PC-9 (cell line): ENCODE results near the gene VPS37B. TPM values are rescaled to one million over a fixed set of nuclear protein-coding genes. Genes with fewer than 3 reads are reported as not detected.

Experiments
- BruUV-seq: library from RNA; stranded (reverse); fragments of 400-500 nt; replicated peaks from 2 replicates; lab custom pipeline; 2021; lab: Mats Ljungman, UMichigan
- CTCF ChIA-PET: fragments of 300-600 bp; sonication (Branson Sonifier 250); formaldehyde crosslinking; loops from one replicate; lab custom pipeline; 2022; ENCODE audit warnings: antibody characterized with exemption; lab: Charles Lee
- POLR2A ChIA-PET: fragments of 300-600 bp; sonication (Branson Sonifier 250); formaldehyde crosslinking; loops from one replicate; lab custom pipeline; 2022; ENCODE audit warnings: antibody characterized with exemption; ENCODE audit not compliant: unreplicated experiment; lab: Charles Lee
- DNase-seq, 2 experiments: peaks; one replicate each; pipeline versions ENCODE4 v3.0.0 to v3.0.0-alpha.2; 2015 to 2022; ENCODE audit warnings: mixed read lengths in 1 of 2
- H2AFZ ChIP-seq: fragments of 200-600 bp; sonication (generic); 2 replicates; pipeline ENCODE4 v1.8.1; 2017; ENCODE audit warnings: antibody characterized with exemption
- H3F3A ChIP-seq: fragments of 200-600 bp; sonication (generic); 2 replicates; pipeline ENCODE4 v1.8.1; 2017; ENCODE audit warnings: antibody characterized with exemption, mild to moderate bottlenecking, low read depth; ENCODE audit not compliant: insufficient read depth
- H3K27ac ChIP-seq: fragments of 200-600 bp; sonication (generic); 2 replicates; pipeline ENCODE4 v1.6.1; 2016; ENCODE audit warnings: mixed run types
- H3K27me3 ChIP-seq: fragments of 200-600 bp; sonication (generic); 2 replicates; pipeline ENCODE4 v1.6.1; 2016; ENCODE audit warnings: low read depth, mixed run types; ENCODE audit not compliant: insufficient read depth
- H3K36me3 ChIP-seq: fragments of 200-600 bp; sonication (generic); 2 replicates; pipeline ENCODE4 v1.6.1; 2016; ENCODE audit warnings: low read depth, mixed run types
- H3K4me1 ChIP-seq: fragments of 200-600 bp; sonication (generic); replicated peaks from 2 replicates; pipeline ENCODE4 v1.6.1; 2016; ENCODE audit warnings: mixed run types; ENCODE audit not compliant: insufficient read depth
- H3K4me2 ChIP-seq: fragments of 200-600 bp; sonication (generic); 2 replicates; pipeline ENCODE4 v1.6.1; 2017; ENCODE audit warnings: mixed run types
- H3K4me3 ChIP-seq: fragments of 200-600 bp; sonication (generic); 2 replicates; pipeline ENCODE4 v1.6.1; 2016; ENCODE audit warnings: mixed run types
- H3K79me2 ChIP-seq: fragments of 200-600 bp; sonication (generic); 2 replicates; pipeline ENCODE4 v1.6.1; 2017; ENCODE audit warnings: low read depth, mixed run types
- H3K9me2 ChIP-seq: fragments of 200-600 bp; sonication (generic); 2 replicates; pipeline ENCODE4 v1.8.1; 2017; ENCODE audit warnings: mild to moderate bottlenecking; ENCODE audit not compliant: insufficient read depth
- H3K9me3 ChIP-seq: fragments of 200-600 bp; sonication (generic); 2 replicates; pipeline ENCODE4 v1.8.1; 2016; ENCODE audit warnings: low read depth; ENCODE audit not compliant: insufficient read depth
- H4K20me1 ChIP-seq: fragments of 200-600 bp; sonication (generic); 2 replicates; pipeline ENCODE4 v1.8.1; 2017; ENCODE audit not compliant: insufficient read depth
- EZH2 ChIP-seq: fragments of 200-600 bp; sonication (generic); IDR thresholded peaks from 2 replicates; pipeline ENCODE4 v1.8.0; 2017; ENCODE audit warnings: antibody characterized with exemption, low read depth
- intact Hi-C: fragments of 100-400 bp; cut with micrococcal nuclease; formaldehyde crosslinking; loops from one replicate; pipeline ENCODE4 v1.10.0; 2022; ENCODE audit not compliant: unreplicated experiment
- total RNA-seq: library from RNA; stranded (reverse); gene quantifications from 2 replicates; pipeline ENCODE4 v1.2.3, GENCODE V29; 2021
- TF ChIP-seq, protein P1 (sequence below): fragments of 200-600 bp; sonication (generic); conservative IDR thresholded peaks from 2 replicates; pipeline ENCODE4 v1.6.1; 2017; ENCODE audit warnings: mixed run types, antibody characterized with exemption, mild to moderate bottlenecking, moderate library complexity

Gene VPS37B
- total RNA-seq, 1 experiment from 2014 or later: 51.4 TPM

GRCh38 chr12:122903693-122904034 is 7.7 kb upstream of the VPS37B start:
- Histone ChIP-seq H4K20me1 (no peaks in the 10 kb centered on the region), H3K27me3 (no peaks in the 10 kb centered on the region), H3K4me2 (no peak overlapping the region), H3K4me3 (no peak overlapping the region), H3K9me2 (no peaks in the 10 kb centered on the region), H2AFZ (no peak overlapping the region), H3K4me1 (peaks cover 15% of the 10 kb centered on the region), H3K27ac (no peak overlapping the region), H3K79me2 (no peaks in the 10 kb centered on the region), H3F3A (peaks cover 17% of the 10 kb centered on the region), H3K36me3 (no peaks in the 10 kb centered on the region), H3K9me3 (no peaks in the 10 kb centered on the region)
- intact Hi-C loops: no loop called here
- TF ChIP-seq, protein P1, sequence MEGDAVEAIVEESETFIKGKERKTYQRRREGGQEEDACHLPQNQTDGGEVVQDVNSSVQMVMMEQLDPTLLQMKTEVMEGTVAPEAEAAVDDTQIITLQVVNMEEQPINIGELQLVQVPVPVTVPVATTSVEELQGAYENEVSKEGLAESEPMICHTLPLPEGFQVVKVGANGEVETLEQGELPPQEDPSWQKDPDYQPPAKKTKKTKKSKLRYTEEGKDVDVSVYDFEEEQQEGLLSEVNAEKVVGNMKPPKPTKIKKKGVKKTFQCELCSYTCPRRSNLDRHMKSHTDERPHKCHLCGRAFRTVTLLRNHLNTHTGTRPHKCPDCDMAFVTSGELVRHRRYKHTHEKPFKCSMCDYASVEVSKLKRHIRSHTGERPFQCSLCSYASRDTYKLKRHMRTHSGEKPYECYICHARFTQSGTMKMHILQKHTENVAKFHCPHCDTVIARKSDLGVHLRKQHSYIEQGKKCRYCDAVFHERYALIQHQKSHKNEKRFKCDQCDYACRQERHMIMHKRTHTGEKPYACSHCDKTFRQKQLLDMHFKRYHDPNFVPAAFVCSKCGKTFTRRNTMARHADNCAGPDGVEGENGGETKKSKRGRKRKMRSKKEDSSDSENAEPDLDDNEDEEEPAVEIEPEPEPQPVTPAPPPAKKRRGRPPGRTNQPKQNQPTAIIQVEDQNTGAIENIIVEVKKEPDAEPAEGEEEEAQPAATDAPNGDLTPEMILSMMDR: no peak
- TF ChIP-seq EZH2: no peak
- POLR2A ChIA-PET: no interaction called here
- CTCF ChIA-PET: interaction anchor here (0.7 kb wide), 1 partner anchor 26 kb away, joined by 3 read pairs; no protein-coding TSS in a partner anchor
- DNase-seq: no peak
- no TSS peak for BruUV-seq

- Histone ChIP-seq H3K27me3 (no peaks in the 10 kb centered on the region), H3K9me3 (no peaks in the 10 kb centered on the region), H3F3A (peaks cover 23% of the 10 kb centered on the region), H2AFZ (no peak overlapping the region), H3K4me1 (peaks cover 21% of the 10 kb centered on the region), H3K9me2 (no peaks in the 10 kb centered on the region), H3K27ac (no peak overlapping the region), H4K20me1 (no peaks in the 10 kb centered on the region), H3K36me3 (no peaks in the 10 kb centered on the region), H3K4me3 (no peak overlapping the region), H3K79me2 (no peaks in the 10 kb centered on the region), H3K4me2 (no peak overlapping the region)
- ChIA-PET POLR2A (no interaction called here), CTCF (no interaction called here)
- BruUV-seq: no TSS peak
- no peak for TF ChIP-seq EZH2
- TF ChIP-seq, protein P1: no peak
- intact Hi-C loops: no loop called here
- no peak for DNase-seq
Observed at GRCh38 chr12:122902854-122903692, 7.1 kb upstream of the VPS37B start.

GRCh38 chr12:122899887-122900286 is 4.0 kb upstream of the VPS37B start:
- Histone ChIP-seq H4K20me1 (no peaks in the 10 kb centered on the region), H3F3A (peaks cover 37% of the 10 kb centered on the region), H3K79me2 (peaks cover 19% of the 10 kb centered on the region), H3K9me2 (no peaks in the 10 kb centered on the region), H3K4me2 (no peak overlapping the region), H3K4me3 (no peak overlapping the region), H3K27me3 (no peaks in the 10 kb centered on the region), H3K4me1 (peaks cover 40% of the 10 kb centered on the region), H3K36me3 (no peaks in the 10 kb centered on the region), H3K9me3 (no peaks in the 10 kb centered on the region), H2AFZ (no peak overlapping the region), H3K27ac (peak overlapping the region; percentile 79; the same call in 1 of the 2 replicates)
- BruUV-seq: no TSS peak
- DNase-seq: no peak
- intact Hi-C loops: loop anchor here (2.0 kb wide), 1 partner anchor 17 kb away; no protein-coding TSS in a partner anchor
- ChIA-PET POLR2A (no interaction called here), CTCF (interaction anchor here (0.6 to 0.7 kb wide), 2 partner anchors 151 to 334 kb away, joined by 4 to 6 read pairs; no protein-coding TSS in a partner anchor)
- TF ChIP-seq EZH2: no peak
- TF ChIP-seq, protein P1: no peak
